DMS79 treated with DMSO at 0.1 percent for 48 hours (cell line): ENCODE data around the gene STOX1.
"Not testable (repeated sequence)": the region's sequence is repeated elsewhere in the genome, so short reads cannot be mapped to it uniquely, and the experiment has no call there.

Experiments used
- DNase-seq: peaks from one replicate; lab custom pipeline; 2025; lab: John Stamatoyannopoulos, UW

The STOX1 gene

GRCh38 chr10:68828833-68829232 lies 1.5 kb downstream of the STOX1 start:
- no peak for DNase-seq

GRCh38 chr10:68829521-68829920 lies 2.2 kb downstream of the STOX1 start:
- DNase-seq: no peak

GRCh38 chr10:68829952-68830351 lies 2.6 kb downstream of the STOX1 start:
- no peak for DNase-seq

GRCh38 chr10:68831961-68832455 lies 4.7 kb downstream of the STOX1 start:
- no peak for DNase-seq

GRCh38 chr10:68832601-68833000 lies 5.3 kb downstream of the STOX1 start:
- DNase-seq: no peak

GRCh38 chr10:68837626-68838322 lies 10.4 kb downstream of the STOX1 start:
- no peak for DNase-seq

GRCh38 chr10:68840650-68841049 lies 13.3 kb downstream of the STOX1 start:
- DNase-seq: not testable (repeated sequence)

GRCh38 chr10:68848281-68848680 lies 20.9 kb downstream of the STOX1 start:
- no peak for DNase-seq

GRCh38 chr10:68848806-68849205 lies 21.5 kb downstream of the STOX1 start:
- DNase-seq: no peak

- DNase-seq: no peak
Observed at GRCh38 chr10:68856352-68856751, 29.0 kb downstream of the STOX1 start.

- DNase-seq: no peak
Observed at GRCh38 chr10:68857005-68857404, 29.7 kb downstream of the STOX1 start.

GRCh38 chr10:68861253-68861652 lies 33.9 kb downstream of the STOX1 start:
- no peak for DNase-seq

GRCh38 chr10:68864611-68865010 lies 37.3 kb downstream of the STOX1 start:
- DNase-seq: no peak

- DNase-seq: not testable (repeated sequence)
Observed at GRCh38 chr10:68868173-68868572, 40.8 kb downstream of the STOX1 start.

GRCh38 chr10:68869623-68870022 lies 42.3 kb downstream of the STOX1 start:
- DNase-seq: no peak

- no peak for DNase-seq
Observed at GRCh38 chr10:68870061-68870460, 42.7 kb downstream of the STOX1 start.

GRCh38 chr10:68870545-68871104 lies 43.3 kb downstream of the STOX1 start:
- DNase-seq: no peak

- peak; percentile 47 for DNase-seq
Observed at GRCh38 chr10:68871105-68871711, 43.9 kb downstream of the STOX1 start.

GRCh38 chr10:68871731-68872342 lies 44.5 kb downstream of the STOX1 start:
- peak; percentile 91 for DNase-seq

- DNase-seq: peak; percentile 49
Observed at GRCh38 chr10:68876246-68877138, 49.2 kb downstream of the STOX1 start.

GRCh38 chr10:68877482-68878110 lies 50.3 kb downstream of the STOX1 start:
- DNase-seq: no peak
